SK-N-MC (cell line): ENCODE results near the gene CELF2.

Experiments used
- DNase-seq: peaks from one replicate; pipeline ENCODE4 v3.0.0-alpha.2; 2011; ENCODE audit warnings: low read depth, low spot score
- H3K27ac ChIP-seq: fragments of 200-600 bp; sonication (generic); 2 replicates; pipeline ENCODE4 v1.5.1; 2016; ENCODE audit warnings: mixed run types
- H3K36me3 ChIP-seq: fragments of 200-600 bp; sonication (generic); 2 replicates; pipeline ENCODE4 v1.6.1; 2017; ENCODE audit warnings: antibody characterized with exemption, low read length, mixed read lengths; ENCODE audit not compliant: insufficient read depth
- H3K4me3 ChIP-seq: fragments of 200-600 bp; sonication (generic); 2 replicates; pipeline ENCODE4 v1.5.1; 2016
- H3K9ac ChIP-seq: fragments of 200-600 bp; sonication (generic); 2 replicates; pipeline ENCODE4 v1.8.0; 2017; ENCODE audit warnings: mixed run types, mixed read lengths; ENCODE audit not compliant: insufficient read length
- H3K9me3 ChIP-seq: fragments of 200-600 bp; sonication (generic); 2 replicates; pipeline ENCODE4 v1.6.1; 2017; ENCODE audit warnings: low read depth, mild to moderate bottlenecking, antibody characterized with exemption, low read length, moderate library complexity, mixed read lengths
- EZH2 ChIP-seq: fragments of 200-600 bp; sonication (generic); IDR thresholded peaks from one replicate; pipeline ENCODE4 v1.6.1; 2017; ENCODE audit warnings: antibody characterized with exemption
- FOXP2 ChIP-seq: optimal IDR thresholded peaks from 2 replicates; pipeline ENCODE3; 2011; ENCODE audit warnings: mild to moderate bottlenecking, moderate library complexity; ENCODE audit not compliant: insufficient read depth; ENCODE audit errors: extremely low read length, control extremely low read depth
- POLR2AphosphoS5 ChIP-seq: IDR thresholded peaks from 2 replicates; pipeline ENCODE4 v1.6.1; 2012; ENCODE audit warnings: mild to moderate bottlenecking, low read depth, low read length, borderline replicate concordance

The CELF2 gene

GRCh38 chr10:11328264-11329061, 310.8 kb downstream of the CELF2 start:
- H3K4me3 ChIP-seq = no peak overlapping the region
- no peaks in the 10 kb centered on the region for H3K36me3 ChIP-seq
- no peak for DNase-seq
- TF ChIP-seq POLR2AphosphoS5 (no peak), EZH2 (no peak), FOXP2 (no peak)
- H3K9ac ChIP-seq = no peak overlapping the region
- no peaks in the 10 kb centered on the region for H3K9me3 ChIP-seq
- no peak overlapping the region for H3K27ac ChIP-seq

- no peak overlapping the region for H3K4me3 ChIP-seq
- H3K9me3 ChIP-seq = no peaks in the 10 kb centered on the region
- no peak overlapping the region for H3K9ac ChIP-seq
- TF ChIP-seq FOXP2 (no peak), POLR2AphosphoS5 (no peak), EZH2 (no peak)
- H3K27ac ChIP-seq = no peak overlapping the region
- DNase-seq = no peak
- no peaks in the 10 kb centered on the region for H3K36me3 ChIP-seq
Observed at GRCh38 chr10:11329062-11329673, 311.5 kb downstream of the CELF2 start.

GRCh38 chr10:11330383-11331045, 312.8 kb downstream of the CELF2 start:
- Histone ChIP-seq H3K36me3 (no peaks in the 10 kb centered on the region), H3K4me3 (no peak overlapping the region), H3K9ac (no peak overlapping the region), H3K27ac (no peak overlapping the region), H3K9me3 (no peaks in the 10 kb centered on the region)
- no peak for DNase-seq
- TF ChIP-seq FOXP2 = no peak

GRCh38 chr10:11331046-11331577, 313.4 kb downstream of the CELF2 start:
- Histone ChIP-seq H3K9me3 (no peaks in the 10 kb centered on the region), H3K36me3 (no peaks in the 10 kb centered on the region), H3K4me3 (no peak overlapping the region), H3K27ac (no peak overlapping the region), H3K9ac (no peak overlapping the region)
- DNase-seq = no peak
- TF ChIP-seq FOXP2 = no peak
- no peak for TF ChIP-seq EZH2
- no peak for TF ChIP-seq POLR2AphosphoS5

GRCh38 chr10:11331726-11332125, 314.1 kb downstream of the CELF2 start:
- no peak for DNase-seq
- Histone ChIP-seq H3K4me3 (no peak overlapping the region), H3K9me3 (no peaks in the 10 kb centered on the region), H3K9ac (no peak overlapping the region), H3K36me3 (no peaks in the 10 kb centered on the region), H3K27ac (no peak overlapping the region)
- TF ChIP-seq EZH2 (no peak), POLR2AphosphoS5 (no peak), FOXP2 (no peak)

- H3K27ac ChIP-seq = no peak overlapping the region
- no peaks in the 10 kb centered on the region for H3K36me3 ChIP-seq
Observed at GRCh38 chr10:11332846-11333245, 315.2 kb downstream of the CELF2 start.

GRCh38 chr10:11334436-11334835, 316.8 kb downstream of the CELF2 start:
- TF ChIP-seq POLR2AphosphoS5 (no peak), EZH2 (no peak), FOXP2 (no peak)
- DNase-seq = no peak
- no peaks in the 10 kb centered on the region for H3K36me3 ChIP-seq
- no peak overlapping the region for H3K9ac ChIP-seq
- no peaks in the 10 kb centered on the region for H3K9me3 ChIP-seq
- no peak overlapping the region for H3K4me3 ChIP-seq
- no peak overlapping the region for H3K27ac ChIP-seq

More at GRCh38 chr10:11332846-11333245, 315.2 kb downstream of the CELF2 start:
- Histone ChIP-seq H3K4me3 (no peak overlapping the region), H3K9me3 (no peaks in the 10 kb centered on the region), H3K9ac (no peak overlapping the region)
- no peak for TF ChIP-seq FOXP2
- no peak for DNase-seq

- Histone ChIP-seq H3K9ac (no peak overlapping the region), H3K36me3 (no peaks in the 10 kb centered on the region), H3K4me3 (no peak overlapping the region), H3K9me3 (no peaks in the 10 kb centered on the region), H3K27ac (no peak overlapping the region)
- DNase-seq = no peak
- TF ChIP-seq FOXP2 (no peak), EZH2 (no peak), POLR2AphosphoS5 (no peak)
Observed at GRCh38 chr10:11335167-11335652, 317.5 kb downstream of the CELF2 start.
